GM13976 (cell line): ENCODE results near the gene WWOX.

Experiments
- DNase-seq: peaks from one replicate; pipeline ENCODE4 v3.0.0; 2012; ENCODE audit warnings: low spot score
- CTCF ChIP-seq: IDR thresholded peaks from 2 replicates; pipeline ENCODE4 v1.5.1; 2012; ENCODE audit warnings: borderline replicate concordance, mild to moderate bottlenecking; ENCODE audit not compliant: insufficient read depth; ENCODE audit errors: extremely low read depth, missing control alignments, control extremely low read depth
- in situ Hi-C: fragments of 300-500 bp; cut with MboI; formaldehyde crosslinking; loops from one replicate; pipeline ENCODE4 v1.12.0; 2022; ENCODE audit warnings: low sequenced_read_pairs, mixed read lengths, inconsistent platforms; ENCODE audit not compliant: unreplicated experiment

The WWOX gene

GRCh38 chr16:79004309-79004708 is 904.9 kb downstream of the WWOX start:
- in situ Hi-C loops: no loop called here
- no peak for TF ChIP-seq CTCF
- no peak for DNase-seq

- no peak for DNase-seq
- in situ Hi-C loops: no loop called here
- TF ChIP-seq CTCF: no peak
Observed at GRCh38 chr16:79005096-79005495, 905.6 kb downstream of the WWOX start.

- in situ Hi-C loops: no loop called here
- TF ChIP-seq CTCF: no peak
- DNase-seq: no peak
Observed at GRCh38 chr16:79006206-79006605, 906.8 kb downstream of the WWOX start.

GRCh38 chr16:79006765-79007164 is 907.3 kb downstream of the WWOX start:
- DNase-seq: no peak
- in situ Hi-C loops: no loop called here
- no peak for TF ChIP-seq CTCF

GRCh38 chr16:79007614-79008013 is 908.2 kb downstream of the WWOX start:
- no peak for DNase-seq
- in situ Hi-C loops: no loop called here

GRCh38 chr16:79008036-79008868 is 908.8 kb downstream of the WWOX start:
- no peak for DNase-seq
- TF ChIP-seq CTCF: no peak
- in situ Hi-C loops: no loop called here

More at GRCh38 chr16:79007614-79008013, 908.2 kb downstream of the WWOX start:
- no peak for TF ChIP-seq CTCF
